K562 (cell line): ENCODE data around the gene PSMB11. TPM values are rescaled to one million over a fixed set of nuclear protein-coding genes. Genes with fewer than 3 reads are reported as not detected.
A peak's percentile ranks its signal among the peaks of the same experiment; 100 is the strongest.

Experiments used
- CHD4 ChIP-seq: fragments of 200-600 bp; sonication (generic); IDR thresholded peaks from 3 replicates; pipeline ENCODE4 v1.6.1; 2012; ENCODE audit warnings: low read depth, mild to moderate bottlenecking, mixed read lengths, low read length, inconsistent platforms; ENCODE audit not compliant: insufficient read depth, insufficient replicate concordance, poor library complexity, severe bottlenecking
- DACH1 ChIP-seq: fragments of 450-650 bp; IDR thresholded peaks from 2 replicates; pipeline ENCODE4 v1.6.1; 2018; ENCODE audit not compliant: partially characterized antibody
- E2F3 ChIP-seq: fragments of 250-450 bp; sonication (Bioruptor Pico); IDR thresholded peaks from 2 replicates; pipeline ENCODE4 v1.4.0; 2020; ENCODE audit warnings: mild to moderate bottlenecking
- HCFC1 ChIP-seq: IDR thresholded peaks from 2 replicates; pipeline ENCODE4 v1.6.1; 2012; ENCODE audit warnings: low read depth, low read length, improper control_type of control experiment
- MYC ChIP-seq, 2 experiments: fragments of 250-450 bp in 1 of 2; sonication (Bioruptor Pico) in 1 of 2; IDR thresholded peaks; 2 replicates each; pipeline versions ENCODE4 v1.5.1 to v1.6.1; 2012 to 2021; ENCODE audit warnings: low read depth in 2 of 2, borderline replicate concordance in 1 of 2, improper control_type of control experiment in 1 of 2, low read length in 1 of 2, mild to moderate bottlenecking in 1 of 2, moderate library complexity in 1 of 2
- NCOA4 ChIP-seq: fragments of 450-650 bp; IDR thresholded peaks from 2 replicates; pipeline ENCODE4 v1.6.1; 2018; ENCODE audit warnings: mild to moderate bottlenecking; ENCODE audit not compliant: partially characterized antibody
- OTX1 ChIP-seq: fragments of 450-650 bp; formaldehyde crosslinking; IDR thresholded peaks from 2 replicates; pipeline ENCODE4 v1.4.0; 2022; ENCODE audit warnings: mild to moderate bottlenecking
- PRPF4 ChIP-seq: fragments of 200-400 bp; formaldehyde crosslinking; IDR thresholded peaks from one replicate; pipeline ENCODE4 v1.6.1; 2017; ENCODE audit warnings: low read length, low read depth, mild to moderate bottlenecking; ENCODE audit not compliant: insufficient read depth, poor library complexity, severe bottlenecking
- TBP ChIP-seq: optimal IDR thresholded peaks from 2 replicates; pipeline ENCODE3; 2011; ENCODE audit warnings: low read depth, low read length, improper control_type of control experiment
- ZC3H8 ChIP-seq: fragments of 450-650 bp; IDR thresholded peaks from 2 replicates; pipeline ENCODE4 v1.6.1; 2017
- ZNF699 ChIP-seq: fragments of 250-450 bp; sonication (Bioruptor Pico); IDR thresholded peaks from 2 replicates; pipeline ENCODE4 v1.8.0; 2021; ENCODE audit warnings: mild to moderate bottlenecking, moderate library complexity; ENCODE audit not compliant: insufficient replicate concordance
- polyA plus RNA-seq, 8 experiments: library from polyadenylated mRNA; depleted of rRNA in 4 of 8; stranded (reverse) in 5 of 8; unstranded in 3 of 8; fragments of >200 nt; fragmentation: Nextera tagmentation in 2 of 8; fragmentation: Illumina TruSeq in 1 of 8; extraction: Ambion mirVana in 2 of 8; extraction: Trizol in 1 of 8; gene quantifications; 2 replicates each; pipeline versions ENCODE4 v1.2.1 to v1.2.3, GENCODE V29; 2011 to 2014; ENCODE audit warnings: inconsistent platforms in 1 of 8, missing spikeins in 1 of 8
- total RNA-seq, 7 experiments: library from RNA; depleted of rRNA in 6 of 7; stranded (reverse); fragments of >200 nt in 6 of 7; fragmentation: Illumina TruSeq in 2 of 7; extraction: Trizol in 2 of 7; gene quantifications; 2 replicates each; pipeline versions ENCODE4 v1.2.1 to v1.2.3, GENCODE V29; 2011 to 2021; ENCODE audit warnings: low replicate concordance in 1 of 7
- TF ChIP-seq, protein P1 (sequence below): fragments of 450-650 bp; IDR thresholded peaks from 2 replicates; pipeline ENCODE4 v1.6.1; 2016; ENCODE audit warnings: low read depth
- TF ChIP-seq, protein P2 (sequence below): fragments of 150-350 bp; IDR thresholded peaks from 2 replicates; pipeline ENCODE4 v1.6.1; 2014; ENCODE audit warnings: low read depth, mild to moderate bottlenecking, low read length, borderline replicate concordance

Gene PSMB11
- total and polyA plus RNA-seq, 9 of the 15 experiments (the other 6 are each of a cell fraction or from before 2014, with no cell fraction given): not detected

DNA sequence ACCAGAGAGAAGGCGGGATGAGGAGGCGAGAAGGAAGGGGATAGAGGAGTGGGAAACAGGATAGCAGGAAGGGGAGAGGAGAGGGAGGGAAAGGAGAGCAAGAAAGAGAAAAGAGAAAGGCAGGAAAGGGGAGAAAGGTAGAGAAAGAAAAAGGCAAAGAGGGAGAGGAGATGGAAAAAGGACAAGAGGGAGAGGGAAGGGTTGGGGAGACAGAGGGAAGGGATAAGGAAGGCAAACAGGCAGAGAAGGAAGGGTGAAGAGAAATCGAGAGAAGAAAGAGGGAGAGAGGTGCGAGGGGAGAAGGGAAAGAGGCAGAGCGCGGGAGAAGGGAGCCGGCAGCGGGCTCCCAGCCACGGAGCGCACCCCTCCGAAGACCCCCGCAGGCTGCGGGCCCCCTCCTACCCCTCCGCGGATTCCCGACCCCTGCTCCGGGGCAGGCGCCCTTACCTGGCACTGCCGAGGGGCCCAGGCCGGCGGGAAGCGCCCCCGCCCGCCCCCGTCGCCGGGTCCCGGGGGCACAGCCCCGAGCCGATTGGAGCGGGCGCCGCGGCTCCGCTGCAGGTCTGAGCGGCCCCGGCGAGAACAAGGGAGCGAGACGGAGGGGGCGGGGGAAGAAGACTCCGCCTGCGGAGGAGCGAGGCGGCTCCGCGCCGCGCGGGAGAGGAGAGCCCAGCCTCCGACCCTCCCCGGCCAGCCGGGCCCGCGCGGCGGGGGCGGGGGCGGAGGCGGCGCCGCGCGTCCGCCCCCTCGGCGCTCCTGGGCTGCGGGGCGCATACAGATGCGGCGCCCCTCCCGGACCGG, 15.1 kb downstream of the PSMB11 start, which contains the start of gene CDH24 (continued):
- TF ChIP-seq NCOA4 (peak; percentile 24), OTX1 (CRISPR knock-in tag) (peak; percentile 94), MYC (IDR thresholded peaks at IDR 0.05; ENCODE audit: low read depth, low read length) (peak; percentile 23; the same call in 1 of the 2 replicates), MYC (CRISPR knock-in tag; IDR thresholded peaks at IDR 0.05; ENCODE audit: borderline replicate concordance, low read depth) (no peak), HCFC1 (no peak), TBP (peak; percentile 57), CHD4 (no peak), DACH1 (no peak), E2F3 (CRISPR knock-in tag) (no peak), PRPF4 (no peak), ZNF699 (CRISPR knock-in tag) (no peak), ZC3H8 (no peak)
- TF ChIP-seq, protein P1, sequence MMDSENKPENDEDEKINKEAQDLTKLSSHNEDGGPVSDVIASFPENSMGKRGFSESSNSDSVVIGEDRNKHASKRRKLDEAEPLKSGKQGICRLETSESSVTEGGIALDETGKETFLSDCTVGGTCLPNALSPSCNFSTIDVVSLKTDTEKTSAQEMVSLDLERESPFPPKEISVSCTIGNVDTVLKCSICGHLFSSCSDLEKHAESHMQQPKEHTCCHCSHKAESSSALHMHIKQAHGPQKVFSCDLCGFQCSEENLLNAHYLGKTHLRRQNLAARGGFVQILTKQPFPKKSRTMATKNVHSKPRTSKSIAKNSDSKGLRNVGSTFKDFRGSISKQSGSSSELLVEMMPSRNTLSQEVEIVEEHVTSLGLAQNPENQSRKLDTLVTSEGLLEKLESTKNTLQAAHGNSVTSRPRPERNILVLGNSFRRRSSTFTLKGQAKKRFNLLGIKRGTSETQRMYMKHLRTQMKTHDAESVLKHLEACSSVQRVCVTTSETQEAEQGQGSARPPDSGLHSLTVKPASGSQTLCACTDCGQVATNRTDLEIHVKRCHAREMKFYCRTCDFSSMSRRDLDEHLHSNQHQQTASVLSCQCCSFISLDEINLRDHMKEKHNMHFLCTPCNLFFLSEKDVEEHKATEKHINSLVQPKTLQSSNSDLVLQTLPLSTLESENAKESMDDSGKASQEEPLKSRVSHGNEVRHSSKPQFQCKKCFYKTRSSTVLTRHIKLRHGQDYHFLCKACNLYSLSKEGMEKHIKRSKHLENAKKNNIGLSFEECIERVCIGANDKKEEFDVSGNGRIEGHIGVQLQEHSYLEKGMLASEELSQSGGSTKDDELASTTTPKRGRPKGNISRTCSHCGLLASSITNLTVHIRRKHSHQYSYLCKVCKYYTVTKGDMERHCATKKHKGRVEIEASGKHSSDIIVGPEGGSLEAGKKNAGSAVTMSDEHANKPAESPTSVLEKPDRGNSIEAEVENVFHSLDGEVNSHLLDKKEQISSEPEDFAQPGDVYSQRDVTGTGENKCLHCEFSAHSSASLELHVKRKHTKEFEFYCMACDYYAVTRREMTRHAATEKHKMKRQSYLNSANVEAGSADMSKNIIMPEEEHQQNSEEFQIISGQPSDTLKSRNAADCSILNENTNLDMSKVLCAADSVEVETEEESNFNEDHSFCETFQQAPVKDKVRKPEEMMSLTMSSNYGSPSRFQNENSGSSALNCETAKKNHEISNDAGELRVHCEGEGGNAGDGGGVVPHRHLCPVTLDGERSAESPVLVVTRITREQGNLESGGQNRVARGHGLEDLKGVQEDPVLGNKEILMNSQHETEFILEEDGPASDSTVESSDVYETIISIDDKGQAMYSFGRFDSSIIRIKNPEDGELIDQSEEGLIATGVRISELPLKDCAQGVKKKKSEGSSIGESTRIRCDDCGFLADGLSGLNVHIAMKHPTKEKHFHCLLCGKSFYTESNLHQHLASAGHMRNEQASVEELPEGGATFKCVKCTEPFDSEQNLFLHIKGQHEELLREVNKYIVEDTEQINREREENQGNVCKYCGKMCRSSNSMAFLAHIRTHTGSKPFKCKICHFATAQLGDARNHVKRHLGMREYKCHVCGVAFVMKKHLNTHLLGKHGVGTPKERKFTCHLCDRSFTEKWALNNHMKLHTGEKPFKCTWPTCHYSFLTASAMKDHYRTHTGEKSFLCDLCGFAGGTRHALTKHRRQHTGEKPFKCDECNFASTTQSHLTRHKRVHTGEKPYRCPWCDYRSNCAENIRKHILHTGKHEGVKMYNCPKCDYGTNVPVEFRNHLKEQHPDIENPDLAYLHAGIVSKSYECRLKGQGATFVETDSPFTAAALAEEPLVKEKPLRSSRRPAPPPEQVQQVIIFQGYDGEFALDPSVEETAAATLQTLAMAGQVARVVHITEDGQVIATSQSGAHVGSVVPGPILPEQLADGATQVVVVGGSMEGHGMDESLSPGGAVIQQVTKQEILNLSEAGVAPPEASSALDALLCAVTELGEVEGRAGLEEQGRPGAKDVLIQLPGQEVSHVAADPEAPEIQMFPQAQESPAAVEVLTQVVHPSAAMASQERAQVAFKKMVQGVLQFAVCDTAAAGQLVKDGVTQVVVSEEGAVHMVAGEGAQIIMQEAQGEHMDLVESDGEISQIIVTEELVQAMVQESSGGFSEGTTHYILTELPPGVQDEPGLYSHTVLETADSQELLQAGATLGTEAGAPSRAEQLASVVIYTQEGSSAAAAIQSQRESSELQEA: 0 out of 2 replicates have a peak, but pooled peaks have one; percentile 28
- TF ChIP-seq, protein P2, sequence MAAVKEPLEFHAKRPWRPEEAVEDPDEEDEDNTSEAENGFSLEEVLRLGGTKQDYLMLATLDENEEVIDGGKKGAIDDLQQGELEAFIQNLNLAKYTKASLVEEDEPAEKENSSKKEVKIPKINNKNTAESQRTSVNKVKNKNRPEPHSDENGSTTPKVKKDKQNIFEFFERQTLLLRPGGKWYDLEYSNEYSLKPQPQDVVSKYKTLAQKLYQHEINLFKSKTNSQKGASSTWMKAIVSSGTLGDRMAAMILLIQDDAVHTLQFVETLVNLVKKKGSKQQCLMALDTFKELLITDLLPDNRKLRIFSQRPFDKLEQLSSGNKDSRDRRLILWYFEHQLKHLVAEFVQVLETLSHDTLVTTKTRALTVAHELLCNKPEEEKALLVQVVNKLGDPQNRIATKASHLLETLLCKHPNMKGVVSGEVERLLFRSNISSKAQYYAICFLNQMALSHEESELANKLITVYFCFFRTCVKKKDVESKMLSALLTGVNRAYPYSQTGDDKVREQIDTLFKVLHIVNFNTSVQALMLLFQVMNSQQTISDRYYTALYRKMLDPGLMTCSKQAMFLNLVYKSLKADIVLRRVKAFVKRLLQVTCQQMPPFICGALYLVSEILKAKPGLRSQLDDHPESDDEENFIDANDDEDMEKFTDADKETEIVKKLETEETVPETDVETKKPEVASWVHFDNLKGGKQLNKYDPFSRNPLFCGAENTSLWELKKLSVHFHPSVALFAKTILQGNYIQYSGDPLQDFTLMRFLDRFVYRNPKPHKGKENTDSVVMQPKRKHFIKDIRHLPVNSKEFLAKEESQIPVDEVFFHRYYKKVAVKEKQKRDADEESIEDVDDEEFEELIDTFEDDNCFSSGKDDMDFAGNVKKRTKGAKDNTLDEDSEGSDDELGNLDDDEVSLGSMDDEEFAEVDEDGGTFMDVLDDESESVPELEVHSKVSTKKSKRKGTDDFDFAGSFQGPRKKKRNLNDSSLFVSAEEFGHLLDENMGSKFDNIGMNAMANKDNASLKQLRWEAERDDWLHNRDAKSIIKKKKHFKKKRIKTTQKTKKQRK: no peak
